Testis (tissue), 2 donors: ENCODE data around the gene MARK1.

ENCODE experiments used
- POLR2A ChIP-seq: fragments of 450-650 bp; IDR thresholded peaks from one replicate; pipeline ENCODE4 v1.6.1; 2017; ENCODE audit warnings: antibody characterized with exemption, mild to moderate bottlenecking, moderate library complexity
- TF ChIP-seq, protein P1 (sequence below), 3 experiments: fragments of 450-650 bp in 2 of 3; fragments of 200-600 bp in 1 of 3; sonication (generic) in 1 of 3; IDR thresholded peaks; one replicate each; pipeline ENCODE4 v1.5.1; 2016 to 2019; ENCODE audit warnings: antibody characterized with exemption in 3 of 3, mild to moderate bottlenecking in 2 of 3, moderate library complexity in 1 of 3

DNA sequence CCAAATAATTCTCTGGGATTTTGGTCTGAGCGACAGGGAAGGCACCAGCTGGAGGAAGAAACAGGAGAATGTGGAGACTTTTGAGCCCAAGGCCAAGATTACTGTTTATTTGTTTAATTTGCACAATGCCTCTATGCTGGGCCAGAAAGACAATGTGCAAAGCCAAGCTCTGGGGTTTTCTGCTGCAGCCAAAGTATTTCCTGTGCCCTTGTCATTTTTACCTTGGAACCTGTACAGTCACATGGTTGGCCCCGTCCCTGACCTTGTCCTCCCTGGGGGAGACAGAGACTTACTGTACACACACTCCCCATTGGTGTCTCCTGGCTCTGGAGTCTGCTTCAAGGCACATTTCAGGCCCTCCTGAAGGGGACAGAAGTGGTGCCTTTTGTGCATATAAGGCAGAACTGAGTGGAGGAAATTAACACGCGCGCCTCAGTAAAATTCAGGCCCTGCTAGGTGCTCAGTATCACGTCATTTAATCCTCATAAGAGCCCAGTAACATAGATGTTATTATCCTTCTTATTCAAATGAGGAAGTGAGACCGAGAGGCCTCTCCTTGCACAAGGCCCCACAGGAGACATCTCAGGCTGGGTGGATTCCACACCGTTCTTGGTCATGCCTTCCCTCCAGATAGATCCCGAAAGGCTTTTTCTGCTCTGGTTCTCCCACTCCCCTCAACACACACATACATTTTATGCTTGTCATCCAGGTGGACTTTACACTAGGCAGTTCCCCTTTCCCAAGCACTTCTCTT lies 183.3 kb downstream of the MARK1 start:
- TF ChIP-seq POLR2A: no peak
- TF ChIP-seq, protein P1, sequence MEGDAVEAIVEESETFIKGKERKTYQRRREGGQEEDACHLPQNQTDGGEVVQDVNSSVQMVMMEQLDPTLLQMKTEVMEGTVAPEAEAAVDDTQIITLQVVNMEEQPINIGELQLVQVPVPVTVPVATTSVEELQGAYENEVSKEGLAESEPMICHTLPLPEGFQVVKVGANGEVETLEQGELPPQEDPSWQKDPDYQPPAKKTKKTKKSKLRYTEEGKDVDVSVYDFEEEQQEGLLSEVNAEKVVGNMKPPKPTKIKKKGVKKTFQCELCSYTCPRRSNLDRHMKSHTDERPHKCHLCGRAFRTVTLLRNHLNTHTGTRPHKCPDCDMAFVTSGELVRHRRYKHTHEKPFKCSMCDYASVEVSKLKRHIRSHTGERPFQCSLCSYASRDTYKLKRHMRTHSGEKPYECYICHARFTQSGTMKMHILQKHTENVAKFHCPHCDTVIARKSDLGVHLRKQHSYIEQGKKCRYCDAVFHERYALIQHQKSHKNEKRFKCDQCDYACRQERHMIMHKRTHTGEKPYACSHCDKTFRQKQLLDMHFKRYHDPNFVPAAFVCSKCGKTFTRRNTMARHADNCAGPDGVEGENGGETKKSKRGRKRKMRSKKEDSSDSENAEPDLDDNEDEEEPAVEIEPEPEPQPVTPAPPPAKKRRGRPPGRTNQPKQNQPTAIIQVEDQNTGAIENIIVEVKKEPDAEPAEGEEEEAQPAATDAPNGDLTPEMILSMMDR (IDR thresholded peaks at IDR 0.05): no peak
